Cardiac muscle cell (in vitro differentiated cells and primary cell): Measurements from ENCODE around the gene RRP1B. TPM values are rescaled to one million over a fixed set of nuclear protein-coding genes. Genes with fewer than 3 reads are reported as not detected.
A peak's percentile ranks its signal among the peaks of the same experiment; 100 is the strongest.

Experiments used
- DNase-seq, 2 donors: peaks; one replicate each; pipeline versions ENCODE4 v3.0.0 to v3.0.0-alpha.2; 2010 to 2017; ENCODE audit warnings: low read depth in 1 of 2, low spot score in 1 of 2
- H3K27ac ChIP-seq: fragments of 200-600 bp; sonication (generic); 2 replicates; pipeline ENCODE4 v1.5.1; 2016
- H3K27me3 ChIP-seq: fragments of 200-600 bp; sonication (generic); 2 replicates; pipeline ENCODE4 v1.6.0; 2016; ENCODE audit warnings: control low read depth
- H3K36me3 ChIP-seq: fragments of 200-600 bp; sonication (generic); 2 replicates; pipeline ENCODE4 v1.5.1; 2016; ENCODE audit warnings: control low read depth
- H3K4me1 ChIP-seq: fragments of 200-600 bp; sonication (generic); 2 replicates; pipeline ENCODE4 v1.8.1; 2017; ENCODE audit warnings: low read depth, mild to moderate bottlenecking, mixed run types
- H3K4me3 ChIP-seq: fragments of 200-600 bp; sonication (generic); 2 replicates; pipeline ENCODE4 v1.5.1; 2016; ENCODE audit warnings: mild to moderate bottlenecking
- H3K9me3 ChIP-seq: fragments of 200-600 bp; sonication (generic); 2 replicates; pipeline ENCODE4 v1.5.1; 2017; ENCODE audit warnings: low read depth, mild to moderate bottlenecking, control low read depth
- CTCF ChIP-seq: IDR thresholded peaks from 2 replicates; pipeline ENCODE4 v1.5.1; 2012; ENCODE audit warnings: low read depth, mild to moderate bottlenecking, low read length
- polyA plus RNA-seq: library from polyadenylated mRNA; unstranded; fragments of >200 nt; fragmentation: Nextera tagmentation; extraction: Ambion mirVana; gene quantifications from 2 replicates; pipeline ENCODE4 v1.2.1, GENCODE V29; 2016
- total RNA-seq: library from RNA; depleted of rRNA; stranded (reverse); fragments of >200 nt; gene quantifications from 2 replicates; pipeline ENCODE4 v1.2.3, GENCODE V29; 2016

Gene RRP1B
- total and polyA plus RNA-seq, 2 experiments from 2014 or later: 14.8 to 25.5 TPM

- DNase-seq: no peak
- Histone ChIP-seq H3K27me3 (peaks cover 5% of the 10 kb centered on the region), H3K36me3 (no peaks in the 10 kb centered on the region), H3K27ac (no peak overlapping the region), H3K4me3 (no peak overlapping the region), H3K9me3 (no peaks in the 10 kb centered on the region), H3K4me1 (peaks cover 7% of the 10 kb centered on the region)
- no peak for TF ChIP-seq CTCF
Observed at GRCh38 chr21:43721206-43721605, 61.8 kb downstream of the RRP1B start.

- Histone ChIP-seq H3K4me3 (no peak overlapping the region), H3K9me3 (no peaks in the 10 kb centered on the region), H3K27me3 (no peaks in the 10 kb centered on the region), H3K36me3 (no peaks in the 10 kb centered on the region), H3K4me1 (peaks cover 7% of the 10 kb centered on the region), H3K27ac (no peak overlapping the region)
- DNase-seq: no peak
- TF ChIP-seq CTCF: no peak
Observed at GRCh38 chr21:43721939-43722338, 62.6 kb downstream of the RRP1B start.

- no peak for TF ChIP-seq CTCF
- Histone ChIP-seq H3K4me3 (no peak overlapping the region), H3K36me3 (no peaks in the 10 kb centered on the region), H3K9me3 (no peaks in the 10 kb centered on the region), H3K27me3 (no peaks in the 10 kb centered on the region), H3K4me1 (peaks cover 7% of the 10 kb centered on the region), H3K27ac (no peak overlapping the region)
- DNase-seq: no peak
Observed at GRCh38 chr21:43723648-43724047, 64.3 kb downstream of the RRP1B start.

GRCh38 chr21:43726686-43727518 lies 67.5 kb downstream of the RRP1B start:
- no peak for DNase-seq
- TF ChIP-seq CTCF: no peak
- H3K9me3 ChIP-seq: no peaks in the 10 kb centered on the region
- no peak overlapping the region for H3K4me3 ChIP-seq
- H3K27ac ChIP-seq: no peak overlapping the region
- no peaks in the 10 kb centered on the region for H3K36me3 ChIP-seq
- H3K27me3 ChIP-seq: no peaks in the 10 kb centered on the region
- H3K4me1 ChIP-seq: no peaks in the 10 kb centered on the region

- peak in 1 of 2 donors; percentile 48 for DNase-seq
- H3K9me3 ChIP-seq: no peaks in the 10 kb centered on the region
- peak overlapping the region; percentile 87 for H3K27ac ChIP-seq
- no peaks in the 10 kb centered on the region for H3K36me3 ChIP-seq
- no peaks in the 10 kb centered on the region for H3K27me3 ChIP-seq
- no peaks in the 10 kb centered on the region for H3K4me1 ChIP-seq
- no peak overlapping the region for H3K4me3 ChIP-seq
- peak; percentile 13 for TF ChIP-seq CTCF
Observed at GRCh38 chr21:43727519-43728153, 68.3 kb downstream of the RRP1B start.
